ENCODE results near the gene TOR1AIP1.

DNA sequence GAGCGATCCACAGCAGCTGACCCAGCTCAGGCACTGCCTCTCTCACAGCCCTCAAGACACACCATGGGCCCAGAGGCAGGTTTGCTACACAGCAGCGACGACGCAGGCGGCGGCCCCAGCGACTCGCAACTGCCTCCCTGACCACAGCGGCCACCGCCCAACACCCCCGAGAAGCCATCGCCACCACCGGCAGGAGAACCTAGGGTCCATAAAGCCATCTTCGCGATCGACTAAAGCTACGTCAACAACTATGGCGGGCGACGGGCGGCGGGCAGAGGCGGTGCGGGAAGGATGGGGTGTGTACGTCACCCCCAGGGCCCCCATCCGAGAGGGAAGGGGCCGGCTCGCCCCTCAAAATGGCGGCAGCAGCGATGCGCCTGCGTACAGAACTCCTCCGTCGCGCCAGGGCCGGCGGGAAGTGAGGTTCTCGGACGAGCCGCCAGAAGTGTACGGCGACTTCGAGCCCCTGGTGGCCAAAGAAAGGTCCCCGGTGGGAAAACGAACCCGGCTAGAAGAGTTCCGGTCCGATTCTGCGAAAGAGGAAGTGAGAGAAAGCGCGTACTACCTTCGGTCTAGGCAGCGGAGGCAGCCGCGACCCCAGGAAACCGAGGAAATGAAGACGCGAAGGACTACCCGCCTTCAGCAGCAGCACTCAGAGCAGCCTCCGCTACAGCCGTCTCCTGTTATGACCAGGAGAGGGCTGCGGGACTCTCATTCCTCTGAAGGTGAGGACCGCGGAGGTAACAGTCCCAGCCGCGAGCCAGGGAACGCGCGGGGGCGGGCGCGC is at the start of gene TOR1AIP1:
- TF ChIP-seq EGR1 (IDR thresholded peaks at IDR 0.05) (peak; percentile 74; the same call in 1 of the 2 replicates), REST (IDR thresholded peaks at IDR 0.05; ENCODE audit: low read depth) (no peak; the same call in 1 of the 2 replicates), CEBPB (IDR thresholded peaks at IDR 0.05) (no peak), EP300 (IDR thresholded peaks at IDR 0.05; ENCODE audit: borderline replicate concordance) (no peak; the same call in 1 of the 2 replicates), YY1 (IDR thresholded peaks at IDR 0.05; ENCODE audit: low read depth) (peak; percentile 97), CREB1 (IDR thresholded peaks at IDR 0.05; ENCODE audit: low read depth) (peak; percentile 68; the same call in 1 of the 2 replicates), ZBTB7A (IDR thresholded peaks at IDR 0.05; ENCODE audit: low read depth) (peak; percentile 57), TAF1 (IDR thresholded peaks at IDR 0.05; ENCODE audit: low read depth) (peak; percentile 98)

Data from Ishikawa (cell line).